GM19452 (cell line): ENCODE data around the gene TOB1.
"Not testable (repeated sequence)": the region's sequence is repeated elsewhere in the genome, so short reads cannot be mapped to it uniquely, and the experiment has no call there.

Experiments
- ATAC-seq: cut with Tn5 transposase; IDR thresholded peaks from one replicate; pipeline ENCODE4 v1.9.1; 2021; ENCODE audit not compliant: unreplicated experiment

Gene TOB1

DNA sequence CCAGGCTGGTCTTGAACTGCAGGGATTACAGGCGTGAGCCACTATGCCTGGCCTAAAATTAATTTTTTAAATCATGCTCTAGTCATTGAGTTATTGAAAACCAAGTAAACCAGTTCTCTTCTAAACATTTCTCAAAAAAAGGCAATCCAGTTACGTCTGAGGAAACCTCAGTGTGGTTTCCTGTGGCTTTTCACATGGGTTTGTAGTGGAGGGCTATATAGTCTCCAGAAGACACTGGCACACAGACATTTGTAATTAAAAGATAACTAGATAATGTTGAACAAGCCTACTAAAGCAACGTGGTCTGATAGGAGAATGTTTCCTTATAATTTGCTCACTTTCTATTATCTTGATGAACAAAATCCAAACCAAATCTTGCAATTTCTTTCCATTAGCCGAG lies 5.2 kb upstream of the TOB1 start:
- ATAC-seq: no peak

DNA sequence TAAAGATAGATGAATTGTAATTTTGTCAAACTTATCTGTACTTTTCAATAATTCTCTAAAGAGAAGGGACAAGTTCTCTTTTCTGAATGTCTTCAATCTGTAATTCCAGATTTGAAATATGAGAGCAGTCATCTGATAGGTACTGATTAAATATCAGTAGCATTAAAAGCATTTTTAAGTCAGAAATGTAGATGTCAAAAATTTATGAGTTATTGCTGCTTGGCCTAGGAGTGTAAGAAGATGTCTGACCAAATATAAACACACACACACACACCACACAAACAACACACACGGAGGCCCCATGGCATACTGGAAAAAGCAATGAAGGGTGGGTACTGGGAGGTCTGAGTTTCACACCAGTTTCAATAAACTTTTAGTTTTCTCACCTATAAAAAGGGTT lies 2.4 kb upstream of the TOB1 start:
- ATAC-seq: no peak

DNA sequence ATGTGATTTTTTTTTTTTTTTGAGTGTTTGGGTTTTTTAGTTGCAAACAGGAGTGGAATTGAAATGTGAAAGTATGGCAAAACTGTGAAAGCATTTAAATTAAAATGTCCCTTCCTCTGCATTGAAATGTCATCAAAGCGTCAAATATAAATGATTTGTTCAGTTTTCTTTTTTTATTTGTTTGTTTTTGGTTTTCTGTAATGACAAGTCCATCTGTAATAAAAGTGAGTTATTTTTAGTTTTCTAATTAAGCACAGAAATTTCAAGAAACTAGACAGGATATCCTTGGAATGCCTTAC lies 1.9 kb upstream of the TOB1 start:
- ATAC-seq: no peak

DNA sequence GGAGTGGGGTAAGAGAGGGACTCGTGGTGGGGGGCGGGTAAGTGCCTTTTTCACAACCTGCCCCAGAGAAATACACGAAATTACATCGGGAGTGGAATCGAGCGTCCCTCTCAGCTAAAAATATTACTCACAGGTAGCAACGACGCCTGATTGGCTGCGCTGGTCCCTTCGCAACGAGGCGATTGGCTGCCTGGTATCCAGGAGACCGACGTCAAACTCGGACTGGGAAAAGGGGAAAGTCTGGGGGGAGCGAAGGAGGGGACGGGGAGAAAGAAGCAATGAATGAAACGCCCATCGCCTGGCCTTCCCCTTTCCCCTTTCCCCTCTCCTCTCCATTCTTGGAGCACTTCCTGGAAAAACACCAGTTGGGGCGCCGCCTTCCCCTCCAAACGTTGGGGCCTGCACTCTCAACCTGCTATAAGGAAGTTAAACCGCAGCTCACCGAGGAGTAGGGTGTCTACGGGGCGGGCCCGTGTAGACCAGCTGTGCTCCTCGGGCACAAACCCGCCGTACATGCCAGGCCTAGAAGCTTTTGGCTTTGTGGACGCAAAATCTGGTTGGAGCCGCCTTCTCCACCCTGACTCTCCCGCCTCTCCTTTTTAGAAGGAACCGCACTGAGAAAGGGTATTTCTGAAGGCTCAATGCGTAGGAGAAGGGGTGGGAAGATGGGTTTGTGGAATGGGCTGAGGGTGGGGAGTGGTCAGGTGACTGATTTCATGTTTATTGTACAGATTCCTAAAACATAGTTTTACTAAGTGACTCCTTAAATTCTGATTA lies 1.4 kb upstream of the TOB1 start:
- peak; percentile 30 for ATAC-seq

DNA sequence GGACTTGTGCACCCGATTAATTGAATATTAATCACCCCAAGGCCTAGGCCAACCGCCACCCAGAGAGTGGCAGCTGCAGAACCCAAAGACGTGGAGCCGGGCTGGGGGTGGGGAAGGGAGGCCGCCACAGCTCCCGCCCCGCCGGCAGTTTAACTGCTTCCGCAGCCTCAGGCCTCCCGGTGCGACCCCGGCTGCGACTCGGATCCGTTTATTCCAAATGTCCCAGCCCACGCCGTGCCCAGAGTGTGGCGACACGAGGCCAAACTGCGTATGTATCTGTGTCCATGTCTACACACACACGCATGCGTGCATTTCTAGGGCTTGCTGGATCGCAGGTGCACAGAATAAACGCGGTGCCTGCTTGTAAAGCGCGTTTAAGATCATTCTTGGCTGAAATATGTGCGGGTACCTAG lies 802 bp upstream of the TOB1 start:
- peak; percentile 20 for ATAC-seq

GRCh38 chr17:50865868-50866260 lies 290 bp downstream of the TOB1 start:
- peak; percentile 10 for ATAC-seq

- peak; percentile 8 for ATAC-seq
Observed at GRCh38 chr17:50865060-50865867, 890 bp downstream of the TOB1 start.

- ATAC-seq: no peak
Observed at GRCh38 chr17:50864747-50865059, 1.5 kb downstream of the TOB1 start.

DNA sequence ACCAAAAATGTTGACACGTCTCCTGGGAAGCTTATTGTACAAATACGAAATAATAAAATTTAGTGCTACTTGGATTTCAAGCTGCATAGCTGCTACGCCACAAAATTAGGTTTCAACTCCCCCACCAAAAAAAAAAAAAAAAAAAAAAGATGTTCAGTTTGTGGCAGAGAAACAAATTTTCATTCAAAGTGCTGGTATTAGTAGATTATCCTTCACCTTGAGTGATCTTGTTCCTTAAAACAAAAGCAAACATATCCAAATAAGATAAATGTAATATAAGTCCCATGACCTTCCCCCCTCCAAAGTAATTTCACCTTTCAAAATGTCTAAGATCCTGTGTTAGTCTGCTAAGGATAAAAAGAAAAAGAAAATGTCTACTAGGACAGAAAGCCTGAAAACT lies 2.2 kb downstream of the TOB1 start:
- no peak for ATAC-seq

GRCh38 chr17:50863221-50863843 lies 2.8 kb downstream of the TOB1 start:
- ATAC-seq: no peak

- ATAC-seq: no peak
Observed at GRCh38 chr17:50861822-50862528, 4.2 kb downstream of the TOB1 start.

GRCh38 chr17:50861334-50861676 lies 4.8 kb downstream of the TOB1 start:
- no peak for ATAC-seq

DNA sequence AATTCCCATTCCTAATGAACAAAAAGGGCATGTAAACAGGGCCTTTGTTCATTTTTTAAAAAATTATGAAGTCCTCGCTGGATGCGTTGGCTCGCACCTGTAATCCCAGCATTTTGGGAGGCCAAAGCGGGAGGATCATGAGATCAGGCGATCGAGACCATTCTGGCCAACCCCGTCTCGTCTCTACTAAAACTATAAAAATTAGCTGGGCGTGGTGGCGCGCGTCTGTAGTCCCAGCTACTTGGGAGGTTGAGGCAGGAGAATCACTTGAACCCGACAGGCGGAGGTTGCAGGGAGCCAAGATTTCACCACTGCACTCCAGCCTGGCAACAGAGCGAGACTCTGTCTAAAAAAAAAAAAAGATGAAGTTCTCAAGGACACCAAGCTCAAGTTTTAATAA lies 6.4 kb downstream of the TOB1 start:
- not testable (repeated sequence) for ATAC-seq

DNA sequence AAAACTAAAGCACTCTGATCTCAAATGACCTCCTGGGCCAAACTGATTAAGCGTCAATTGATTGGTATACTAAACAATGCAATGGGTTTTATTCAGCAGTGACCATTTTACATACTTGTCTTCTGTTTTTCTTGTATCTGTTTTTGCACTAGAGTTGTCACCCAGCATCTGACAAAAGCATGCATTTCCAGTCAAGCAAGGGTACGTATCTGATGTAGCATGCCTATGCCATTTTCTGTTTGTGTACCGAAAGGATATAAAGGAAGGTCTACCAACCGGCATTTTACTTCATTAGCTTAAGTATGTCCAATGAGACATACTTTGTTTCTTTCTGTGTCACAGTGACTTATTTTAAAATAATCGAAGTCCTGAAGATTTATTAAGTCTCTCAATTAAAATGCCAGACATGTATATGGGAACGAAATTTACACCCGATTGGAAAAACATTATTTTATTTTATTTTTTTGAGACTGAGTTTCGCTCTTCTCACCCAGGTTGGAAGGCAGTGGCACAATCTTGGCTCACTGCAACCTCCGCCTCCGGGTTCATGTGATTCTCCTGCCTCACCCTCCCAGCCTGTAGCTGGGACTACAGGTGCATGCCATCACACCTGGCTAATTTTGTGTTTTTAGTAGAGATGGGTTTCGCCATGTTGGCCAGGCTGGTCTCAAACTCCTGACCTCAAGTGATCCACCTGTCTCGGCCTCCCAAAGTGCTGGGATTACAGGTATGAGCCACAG lies 7.5 kb downstream of the TOB1 start:
- no peak for ATAC-seq

DNA sequence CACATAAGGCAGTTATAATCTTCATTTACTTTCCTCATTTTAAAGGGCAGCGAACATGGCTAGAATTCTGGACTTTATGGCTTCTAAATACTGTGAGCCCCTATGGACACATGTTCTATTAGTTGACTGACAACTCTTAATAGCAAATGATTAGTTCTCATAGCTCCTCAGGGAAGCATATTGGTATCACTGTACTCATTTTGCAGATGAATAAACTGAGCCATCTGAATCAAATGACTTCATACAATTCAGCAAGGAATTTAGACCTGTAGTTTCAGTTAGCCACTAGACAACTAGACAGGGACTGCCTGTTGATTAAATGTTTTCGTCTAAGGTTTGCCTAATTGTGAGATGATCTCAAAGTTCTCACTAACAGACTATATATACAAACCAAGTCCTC lies 9.7 kb downstream of the TOB1 start:
- no peak for ATAC-seq

GRCh38 chr17:50855708-50856330 lies 10.3 kb downstream of the TOB1 start:
- ATAC-seq: no peak

DNA sequence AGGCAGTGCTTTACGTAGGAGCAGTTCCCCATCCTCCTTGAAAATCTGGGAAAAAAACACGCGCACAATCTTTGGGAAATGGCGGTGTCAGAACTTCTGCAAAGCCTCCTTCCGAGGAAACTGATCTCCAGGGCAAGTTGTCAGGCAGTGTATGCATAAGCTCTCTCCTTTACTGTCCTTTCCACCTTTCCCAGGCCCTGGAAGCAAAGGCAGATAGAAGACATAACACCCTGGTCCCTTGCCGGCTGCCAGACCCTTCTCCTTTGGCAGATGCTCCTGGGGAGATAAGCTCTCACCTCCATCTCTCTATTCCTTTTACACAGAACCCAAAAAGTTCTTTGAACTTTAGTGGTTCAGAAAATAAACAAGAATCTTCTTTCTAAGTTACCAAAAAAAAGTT lies 12.4 kb downstream of the TOB1 start:
- ATAC-seq: no peak

DNA sequence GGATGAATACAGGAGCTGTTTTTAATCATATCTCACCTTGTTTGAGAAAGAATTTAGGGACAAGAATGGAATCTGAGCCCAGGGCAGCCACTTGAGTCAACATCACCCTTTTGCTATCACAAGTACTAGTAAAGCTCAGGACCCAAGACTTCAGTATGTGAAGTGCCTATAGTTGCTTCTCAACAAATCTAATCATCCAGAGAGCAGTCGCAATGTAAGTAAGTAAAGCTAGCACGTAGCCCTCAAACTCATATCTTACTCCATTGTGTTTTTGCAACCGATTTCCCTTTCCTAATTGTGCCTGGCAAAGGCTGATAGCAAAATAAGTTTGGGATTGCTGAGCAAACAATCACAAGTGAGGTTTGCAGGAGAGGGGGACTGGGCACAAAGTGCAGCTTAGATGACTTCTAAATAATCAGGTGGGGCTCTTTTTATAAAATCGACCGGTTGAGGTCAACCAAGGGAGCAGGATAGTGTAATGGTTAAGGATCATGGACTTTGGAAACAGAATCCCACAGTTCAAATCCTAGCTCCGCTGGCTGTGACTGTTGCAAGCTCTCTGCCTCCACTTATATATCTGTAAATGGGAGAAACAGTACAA lies 13.0 kb downstream of the TOB1 start:
- ATAC-seq: no peak

DNA sequence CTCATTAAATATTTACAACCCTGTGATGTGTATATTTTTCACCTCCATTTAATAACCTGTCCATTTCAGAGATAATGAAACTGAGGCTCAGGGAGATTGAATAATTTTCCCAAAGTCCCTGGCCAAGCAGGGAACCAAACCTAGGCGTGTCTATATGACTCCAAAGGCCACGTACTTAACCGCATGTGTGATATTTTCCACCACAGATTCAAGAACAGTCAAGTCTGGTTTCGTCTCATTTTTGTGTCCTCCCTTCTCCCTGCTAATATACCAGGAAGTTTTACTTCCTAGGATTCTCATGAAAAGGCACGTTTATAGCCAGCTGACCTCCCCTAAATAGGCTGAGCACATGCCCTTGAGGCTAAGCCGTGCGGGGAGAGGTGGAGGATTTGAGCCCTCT lies 15.5 kb downstream of the TOB1 start:
- ATAC-seq: no peak

DNA sequence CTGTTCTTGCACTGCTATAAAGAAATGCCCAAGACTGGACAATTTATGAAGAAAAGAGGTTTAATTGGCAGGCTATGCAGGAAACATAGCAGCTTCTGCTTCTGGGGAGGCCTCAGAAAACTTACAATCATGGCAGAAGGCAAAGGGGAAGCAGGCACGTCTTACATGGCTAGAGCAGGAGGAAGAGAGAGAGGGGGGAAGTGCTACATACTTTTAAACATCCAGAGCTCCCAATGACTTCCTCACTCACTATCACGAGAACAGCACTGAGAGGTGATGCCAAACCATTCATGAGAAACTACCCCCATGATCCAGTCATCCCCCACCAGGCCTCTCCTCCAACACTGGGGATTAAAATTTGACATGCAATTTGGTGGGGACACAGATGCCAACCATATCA lies 17.4 kb downstream of the TOB1 start:
- ATAC-seq: no peak
